Subcutaneous abdominal adipose tissue (tissue), 5 donors: Measurements from ENCODE around the gene TRIM41.

Experiments
- H3K27ac ChIP-seq: one replicate; pipeline ENCODE4 v1.7.0; 2013; ENCODE audit warnings: low read depth, mild to moderate bottlenecking, inconsistent platforms, low read length, moderate library complexity
- H3K27me3 ChIP-seq, 5 donors: one replicate each; pipeline ENCODE4 v1.7.0; 2013; ENCODE audit warnings: low read length in 5 of 5, inconsistent platforms in 1 of 5; ENCODE audit not compliant: control insufficient read depth in 5 of 5, insufficient read depth in 4 of 5
- H3K36me3 ChIP-seq, 5 donors: one replicate each; pipeline ENCODE4 v1.7.0; 2013; ENCODE audit warnings: low read length in 5 of 5; ENCODE audit not compliant: control insufficient read depth in 5 of 5, insufficient read depth in 5 of 5
- H3K4me1 ChIP-seq, 5 donors: one replicate each; pipeline ENCODE4 v1.7.0; 2013; ENCODE audit warnings: low read length in 5 of 5, mild to moderate bottlenecking in 3 of 5, moderate library complexity in 1 of 5; ENCODE audit not compliant: control insufficient read depth in 5 of 5, insufficient read depth in 5 of 5
- H3K4me3 ChIP-seq, 5 donors: one replicate each; pipeline ENCODE4 v1.7.0; 2013; ENCODE audit warnings: low read length in 5 of 5, low read depth in 1 of 5
- H3K9ac ChIP-seq, 5 donors: one replicate each; pipeline ENCODE4 v1.7.0; 2013; ENCODE audit warnings: low read length in 5 of 5, mild to moderate bottlenecking in 4 of 5, moderate library complexity in 3 of 5
- H3K9me3 ChIP-seq, 5 donors: one replicate each; pipeline ENCODE4 v1.7.0; 2013; ENCODE audit warnings: low read length in 5 of 5; ENCODE audit not compliant: control insufficient read depth in 5 of 5
- donor health status: healthy.
- donor health status: healthy.
- donor health status: healthy.
- donor health status: healthy.
- donor health status: healthy.

Gene TRIM41

GRCh38 chr5:181255276-181255675 is 32.2 kb downstream of the TRIM41 start:
- peak overlapping the region; percentile 65 for H3K27ac ChIP-seq
- peak overlapping the region in 2 of 5 donors; percentile 55 to 64 for H3K9ac ChIP-seq
- peaks cover 5 to 30% (median 12%) of the 10 kb centered on the region in 5 donors for H3K36me3 ChIP-seq
- no peaks in the 10 kb centered on the region for H3K9me3 ChIP-seq
- H3K4me1 ChIP-seq: peaks cover 16 to 91% (median 76%) of the 10 kb centered on the region in 5 donors
- H3K27me3 ChIP-seq: no peaks in the 10 kb centered on the region
- H3K4me3 ChIP-seq: no peak overlapping the region

GRCh38 chr5:181255836-181256578 is 32.9 kb downstream of the TRIM41 start:
- Histone ChIP-seq H3K4me1 (peaks cover 16 to 89% (median 77%) of the 10 kb centered on the region in 5 donors), H3K27ac (peak overlapping the region; percentile 65)

GRCh38 chr5:181258576-181258975 is 35.5 kb downstream of the TRIM41 start:
- H3K9me3 ChIP-seq: no peaks in the 10 kb centered on the region
- H3K27me3 ChIP-seq: no peaks in the 10 kb centered on the region
- no peak overlapping the region for H3K27ac ChIP-seq
- peak overlapping the region; percentile 95 to 100 (median 99) for H3K4me3 ChIP-seq
- H3K9ac ChIP-seq: peak overlapping the region; percentile 88 to 100 (median 100)
- peaks cover 16 to 72% (median 60%) of the 10 kb centered on the region in 5 donors for H3K4me1 ChIP-seq
- H3K36me3 ChIP-seq: peaks cover 0 to 13% (median 7%) of the 10 kb centered on the region in 5 donors

More at GRCh38 chr5:181255836-181256578, 32.9 kb downstream of the TRIM41 start:
- Histone ChIP-seq H3K27me3 (no peaks in the 10 kb centered on the region), H3K9me3 (no peaks in the 10 kb centered on the region), H3K36me3 (peaks cover 5 to 26% (median 12%) of the 10 kb centered on the region in 5 donors), H3K4me3 (no peak overlapping the region), H3K9ac (peak overlapping the region in 1 of 5 donors; percentile 55)

- Histone ChIP-seq H3K4me1 (peaks cover 16 to 65% (median 59%) of the 10 kb centered on the region in 5 donors), H3K27me3 (no peaks in the 10 kb centered on the region), H3K4me3 (peak overlapping the region; percentile 95 to 100 (median 99))
Observed at GRCh38 chr5:181259283-181259682, 36.2 kb downstream of the TRIM41 start.

GRCh38 chr5:181259974-181260719 is 37.1 kb downstream of the TRIM41 start:
- H3K9ac ChIP-seq: peak overlapping the region; percentile 88 to 100 (median 100)
- H3K4me1 ChIP-seq: peaks cover 16 to 56% (median 52%) of the 10 kb centered on the region in 5 donors
- peak overlapping the region; percentile 95 to 100 (median 99) for H3K4me3 ChIP-seq
- peak overlapping the region; percentile 98 for H3K27ac ChIP-seq
- no peaks in the 10 kb centered on the region for H3K9me3 ChIP-seq
- H3K36me3 ChIP-seq: peaks cover 0 to 11% (median 9%) of the 10 kb centered on the region in 5 donors
- H3K27me3 ChIP-seq: no peaks in the 10 kb centered on the region

More at GRCh38 chr5:181259283-181259682, 36.2 kb downstream of the TRIM41 start:
- Histone ChIP-seq H3K36me3 (peaks cover 0 to 17% (median 11%) of the 10 kb centered on the region in 5 donors), H3K9me3 (no peaks in the 10 kb centered on the region), H3K9ac (peak overlapping the region; percentile 88 to 100 (median 100)), H3K27ac (no peak overlapping the region)

GRCh38 chr5:181260720-181261319 is 37.7 kb downstream of the TRIM41 start, which contains the start of gene TRIM52:
TSS of gene TRIM52 (minus strand) at chr5:181261143. CDS start at chr5:181260813, 330 bp downstream.
- Histone ChIP-seq H3K27ac (peak within 1 kb of the TSS; percentile 98), H3K27me3 (no peaks in the 10 kb centered on the region), H3K9ac (peak within 1 kb of the TSS; percentile 88 to 100 (median 100)), H3K36me3 (peaks cover 0 to 11% (median 9%) of the 10 kb centered on the region in 5 donors), H3K4me1 (peaks cover 16 to 49% (median 47%) of the 10 kb centered on the region in 5 donors), H3K9me3 (no peaks in the 10 kb centered on the region), H3K4me3 (peak within 1 kb of the TSS; percentile 95 to 100 (median 99))

GRCh38 chr5:181261320-181262049 is 38.4 kb downstream of the TRIM41 start:
- Histone ChIP-seq H3K4me3 (peak overlapping the region; percentile 65 to 100 (median 97)), H3K9me3 (no peaks in the 10 kb centered on the region), H3K27me3 (no peaks in the 10 kb centered on the region), H3K36me3 (peaks cover 0 to 11% (median 9%) of the 10 kb centered on the region in 5 donors), H3K27ac (peak overlapping the region; percentile 98), H3K4me1 (peaks cover 16 to 43% (median 42%) of the 10 kb centered on the region in 5 donors), H3K9ac (peak overlapping the region; percentile 87 to 100 (median 100))

GRCh38 chr5:181263633-181264032 is 40.6 kb downstream of the TRIM41 start:
- Histone ChIP-seq H3K4me3 (no peak overlapping the region), H3K9ac (no peak overlapping the region), H3K27me3 (no peaks in the 10 kb centered on the region), H3K36me3 (peaks cover 0 to 11% (median 9%) of the 10 kb centered on the region in 5 donors), H3K27ac (no peak overlapping the region), H3K4me1 (peaks cover 13 to 26% (median 25%) of the 10 kb centered on the region in 5 donors), H3K9me3 (no peaks in the 10 kb centered on the region)

- Histone ChIP-seq H3K27ac (no peak overlapping the region), H3K4me3 (no peak overlapping the region), H3K9me3 (no peaks in the 10 kb centered on the region), H3K36me3 (peaks cover 0 to 11% (median 9%) of the 10 kb centered on the region in 5 donors), H3K4me1 (peaks cover 0 to 11% (median 9%) of the 10 kb centered on the region in 5 donors), H3K27me3 (no peaks in the 10 kb centered on the region), H3K9ac (peak overlapping the region in 1 of 5 donors; percentile 30)
Observed at GRCh38 chr5:181265092-181265671, 42.1 kb downstream of the TRIM41 start.
